ENCODE results near the gene RAPGEF1.
"Not testable (repeated sequence)": the region's sequence is repeated elsewhere in the genome, so short reads cannot be mapped to it uniquely, and the experiment has no call there.

RAPGEF1 gene

GRCh38 chr9:131657940-131658339 is 81.9 kb downstream of the RAPGEF1 start:
- H3K4me3 ChIP-seq (ENCODE audit: low read depth, low read length), result peak overlapping the region; percentile 49
- TF ChIP-seq CTCF (IDR thresholded peaks at IDR 0.05; ENCODE audit: low read depth, low read length), result no peak

- no peak for TF ChIP-seq CTCF (IDR thresholded peaks at IDR 0.05; ENCODE audit: low read depth, low read length)
- H3K4me3 ChIP-seq (ENCODE audit: low read depth, low read length), result no peak overlapping the region
These were observed 82.4 kb downstream of the RAPGEF1 start for GRCh38 chr9:131657456-131657855.

- no peak for TF ChIP-seq CTCF (IDR thresholded peaks at IDR 0.05; ENCODE audit: low read depth, low read length)
- H3K4me3 ChIP-seq (ENCODE audit: low read depth, low read length), result no peak overlapping the region
These were observed 82.9 kb downstream of the RAPGEF1 start for GRCh38 chr9:131657037-131657377.

- TF ChIP-seq CTCF (IDR thresholded peaks at IDR 0.05; ENCODE audit: low read depth, low read length), result no peak
- no peak overlapping the region for H3K4me3 ChIP-seq (ENCODE audit: low read depth, low read length)
These were observed 83.4 kb downstream of the RAPGEF1 start for GRCh38 chr9:131656356-131657036.

GRCh38 chr9:131654369-131654768 is 85.5 kb downstream of the RAPGEF1 start:
- H3K4me3 ChIP-seq (ENCODE audit: low read depth, low read length), result not testable (repeated sequence)

GRCh38 chr9:131651599-131651998 is 88.3 kb downstream of the RAPGEF1 start:
- H3K4me3 ChIP-seq (ENCODE audit: low read depth, low read length), result no peak overlapping the region
- TF ChIP-seq CTCF (IDR thresholded peaks at IDR 0.05; ENCODE audit: low read depth, low read length), result no peak

- H3K4me3 ChIP-seq (ENCODE audit: low read depth, low read length), result no peak overlapping the region
- no peak for TF ChIP-seq CTCF (IDR thresholded peaks at IDR 0.05; ENCODE audit: low read depth, low read length)
These were observed 88.7 kb downstream of the RAPGEF1 start for GRCh38 chr9:131651160-131651559.

- no peak for TF ChIP-seq CTCF (IDR thresholded peaks at IDR 0.05; ENCODE audit: low read depth, low read length)
These were observed 89.6 kb downstream of the RAPGEF1 start for GRCh38 chr9:131650254-131650653.

More at GRCh38 chr9:131650254-131650653, 89.6 kb downstream of the RAPGEF1 start:
- no peak overlapping the region for H3K4me3 ChIP-seq (ENCODE audit: low read depth, low read length)
